Measurements from ENCODE around the gene CKLF.
"Not testable (repeated sequence)": the region's sequence is repeated elsewhere in the genome, so short reads cannot be mapped to it uniquely, and the experiment has no call there.

CKLF gene

GRCh38 chr16:66563574-66564334 lies 11.4 kb downstream of the CKLF start:
- no peak overlapping the region for H3K9ac ChIP-seq (ENCODE audit: low read length)
- H3K4me1 ChIP-seq (ENCODE audit: insufficient read depth, low read length) = no peaks in the 10 kb centered on the region
- no peak overlapping the region for H3K4me3 ChIP-seq (ENCODE audit: low read depth in 1 of 2, low read length in 2 of 2)
- H3K27me3 ChIP-seq (ENCODE audit: control insufficient read depth in 1 of 2, insufficient read depth in 2 of 2, low read length in 2 of 2) = no peaks in the 10 kb centered on the region
- no peaks in the 10 kb centered on the region for H3K9me3 ChIP-seq (ENCODE audit: low read length)
- no peak overlapping the region for H3K27ac ChIP-seq (ENCODE audit: low read depth, low read length)
- H3K36me3 ChIP-seq (ENCODE audit: insufficient read depth, low read length) = peaks cover 12% of the 10 kb centered on the region

DNA sequence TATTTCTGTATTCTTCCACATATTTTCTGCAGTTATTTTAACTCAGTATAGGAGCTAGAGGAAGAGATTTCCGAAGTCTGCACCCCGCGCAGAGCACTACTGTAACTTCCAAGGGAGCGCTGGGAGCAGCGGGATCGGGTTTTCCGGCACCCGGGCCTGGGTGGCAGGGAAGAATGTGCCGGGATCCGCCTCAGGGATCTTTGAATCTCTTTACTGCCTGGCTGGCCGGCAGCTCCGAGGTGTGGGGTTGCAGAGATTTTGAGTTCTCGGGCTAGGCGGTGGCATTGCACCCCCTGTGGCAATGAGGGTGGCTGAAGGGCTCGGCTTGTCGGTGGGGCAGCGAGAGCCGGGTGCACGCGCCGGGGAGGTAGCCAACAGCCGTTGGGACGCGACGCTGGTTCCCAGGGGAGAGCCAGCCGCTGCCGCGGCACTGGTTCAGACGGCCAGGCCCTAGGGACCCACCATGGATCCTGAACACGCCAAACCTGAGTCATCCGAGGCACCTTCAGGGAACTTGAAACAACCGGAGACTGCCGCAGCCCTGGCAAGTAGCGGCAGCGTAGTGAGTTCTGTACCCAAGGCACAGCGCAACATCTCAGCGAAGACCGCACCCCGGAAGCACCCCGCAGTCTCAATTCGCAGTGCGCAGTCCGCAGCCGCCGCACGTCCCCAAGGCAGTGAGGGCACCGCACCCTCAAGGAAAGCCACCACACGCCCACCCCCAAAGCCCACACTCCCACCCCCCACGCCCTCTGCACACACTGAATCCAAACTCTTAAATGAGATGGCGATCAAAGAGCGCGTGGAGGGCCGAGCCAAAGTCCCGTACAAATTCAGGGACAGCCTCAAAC lies 13.9 kb downstream of the CKLF start, which contains the start of gene CMTM1:
Gene CMTM1 (plus strand): TSS at position 389 of the 851 bp plus-strand sequence. CDS start 75 bp downstream, at position 464.
- no peak within 1 kb of the TSS for H3K4me3 ChIP-seq (ENCODE audit: low read depth in 1 of 2, low read length in 2 of 2)
- no peaks in the 10 kb centered on the region for H3K9me3 ChIP-seq (ENCODE audit: low read length)
- H3K36me3 ChIP-seq (ENCODE audit: insufficient read depth, low read length) = peaks cover 4% of the 10 kb centered on the region
- no peak within 1 kb of the TSS for H3K9ac ChIP-seq (ENCODE audit: low read length)
- no peaks in the 10 kb centered on the region for H3K4me1 ChIP-seq (ENCODE audit: insufficient read depth, low read length)
- H3K27me3 ChIP-seq (ENCODE audit: control insufficient read depth in 1 of 2, insufficient read depth in 2 of 2, low read length in 2 of 2) = no peaks in the 10 kb centered on the region
- no peak within 1 kb of the TSS for H3K27ac ChIP-seq (ENCODE audit: low read depth, low read length)

DNA sequence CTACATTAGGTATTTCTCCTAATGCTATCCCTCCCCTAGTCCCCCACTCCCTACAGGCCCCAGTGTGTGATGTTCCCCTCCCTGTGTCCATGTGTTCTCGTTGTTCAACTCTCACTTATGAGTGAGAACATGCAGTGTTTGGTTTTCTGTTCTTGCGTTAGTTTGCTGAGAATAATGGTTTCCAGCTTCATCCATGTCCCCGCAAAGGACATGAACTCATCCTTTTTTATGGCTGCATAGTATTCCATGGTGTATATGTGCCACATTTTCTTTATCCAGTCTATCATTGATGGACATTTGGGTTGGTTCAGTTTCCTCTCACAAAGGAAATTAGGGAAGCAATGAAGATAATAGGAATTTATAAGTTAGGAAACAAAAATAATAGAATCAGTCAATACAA lies 14.9 kb downstream of the CKLF start:
- H3K36me3 ChIP-seq (ENCODE audit: insufficient read depth, low read length) = not testable (repeated sequence)

DNA sequence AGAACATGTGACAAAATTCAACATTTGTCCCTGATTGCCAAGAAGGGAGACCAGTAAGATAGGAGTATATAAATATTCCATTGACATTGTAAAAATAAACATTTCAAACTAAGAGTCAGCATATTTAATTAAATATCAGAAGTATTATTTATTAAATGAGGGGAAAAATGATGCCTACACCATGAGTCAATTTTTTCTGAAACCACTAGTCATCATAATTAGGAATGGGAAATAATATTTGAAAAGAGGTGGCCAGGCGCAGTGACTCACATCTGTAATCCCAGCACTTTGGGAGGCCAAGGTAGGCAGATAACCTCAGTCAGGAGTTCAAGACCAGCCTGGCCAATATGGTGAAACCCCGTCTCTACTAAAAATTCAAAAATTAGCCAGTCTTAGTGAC lies 16.0 kb downstream of the CKLF start:
- no peak overlapping the region for H3K4me3 ChIP-seq (ENCODE audit: low read depth in 1 of 2, low read length in 2 of 2)
- no peaks in the 10 kb centered on the region for H3K4me1 ChIP-seq (ENCODE audit: insufficient read depth, low read length)
- H3K9ac ChIP-seq (ENCODE audit: low read length) = no peak overlapping the region
- H3K27ac ChIP-seq (ENCODE audit: low read depth, low read length) = no peak overlapping the region
- no peaks in the 10 kb centered on the region for H3K27me3 ChIP-seq (ENCODE audit: control insufficient read depth in 1 of 2, insufficient read depth in 2 of 2, low read length in 2 of 2)
- H3K9me3 ChIP-seq (ENCODE audit: low read length) = no peaks in the 10 kb centered on the region
- no peaks in the 10 kb centered on the region for H3K36me3 ChIP-seq (ENCODE audit: insufficient read depth, low read length)

More for the DNA sequence above, 14.9 kb downstream of the CKLF start:
- H3K9ac ChIP-seq (ENCODE audit: low read length); H3K4me3 ChIP-seq (ENCODE audit: low read depth in 1 of 2, low read length in 2 of 2); H3K27me3 ChIP-seq (ENCODE audit: control insufficient read depth in 1 of 2, insufficient read depth in 2 of 2, low read length in 2 of 2); H3K9me3 ChIP-seq (ENCODE audit: low read length); H3K27ac ChIP-seq (ENCODE audit: low read depth, low read length); H3K4me1 ChIP-seq (ENCODE audit: insufficient read depth, low read length): not testable (repeated sequence)

- Histone ChIP-seq H3K9me3 (ENCODE audit: low read length) (no peaks in the 10 kb centered on the region), H3K4me3 (ENCODE audit: low read depth in 1 of 2, low read length in 2 of 2) (no peak overlapping the region), H3K27ac (ENCODE audit: low read depth, low read length) (no peak overlapping the region), H3K36me3 (ENCODE audit: insufficient read depth, low read length) (no peaks in the 10 kb centered on the region), H3K9ac (ENCODE audit: low read length) (no peak overlapping the region), H3K27me3 (ENCODE audit: control insufficient read depth in 1 of 2, insufficient read depth in 2 of 2, low read length in 2 of 2) (no peaks in the 10 kb centered on the region), H3K4me1 (ENCODE audit: insufficient read depth, low read length) (no peaks in the 10 kb centered on the region)
These were observed 16.8 kb downstream of the CKLF start for GRCh38 chr16:66569131-66569530.

- H3K4me3 ChIP-seq (ENCODE audit: low read depth in 1 of 2, low read length in 2 of 2) = no peak overlapping the region
- H3K9ac ChIP-seq (ENCODE audit: low read length) = no peak overlapping the region
- no peaks in the 10 kb centered on the region for H3K36me3 ChIP-seq (ENCODE audit: insufficient read depth, low read length)
- no peaks in the 10 kb centered on the region for H3K9me3 ChIP-seq (ENCODE audit: low read length)
- H3K27ac ChIP-seq (ENCODE audit: low read depth, low read length) = no peak overlapping the region
- H3K4me1 ChIP-seq (ENCODE audit: insufficient read depth, low read length) = no peaks in the 10 kb centered on the region
- H3K27me3 ChIP-seq (ENCODE audit: control insufficient read depth in 1 of 2, insufficient read depth in 2 of 2, low read length in 2 of 2) = no peaks in the 10 kb centered on the region
These were observed 17.5 kb downstream of the CKLF start for GRCh38 chr16:66569827-66570405.

DNA sequence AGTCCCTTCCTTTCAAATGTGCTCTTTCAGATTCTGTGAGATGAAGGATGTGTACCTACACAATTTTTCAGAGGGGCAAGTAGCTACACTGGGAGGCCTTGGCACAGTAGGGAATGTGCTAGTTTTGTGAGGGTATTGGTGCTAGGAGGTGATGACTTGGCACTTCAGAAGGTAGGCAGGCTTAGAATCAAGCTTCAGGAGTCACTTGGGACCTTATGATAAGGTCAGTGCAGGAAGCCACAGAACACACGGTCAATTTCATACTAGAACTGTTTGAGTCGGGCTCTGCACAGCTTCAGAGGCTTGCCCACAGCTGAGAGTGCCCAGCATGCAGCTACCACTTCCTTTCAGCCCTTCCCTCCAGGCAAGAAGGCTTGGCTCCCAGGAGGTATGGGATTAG lies 20.0 kb downstream of the CKLF start:
- no peaks in the 10 kb centered on the region for H3K4me1 ChIP-seq (ENCODE audit: insufficient read depth, low read length)
- peaks cover 0 to under 1% of the 10 kb centered on the region in 2 donors for H3K27me3 ChIP-seq (ENCODE audit: control insufficient read depth in 1 of 2, insufficient read depth in 2 of 2, low read length in 2 of 2)
- no peak overlapping the region for H3K4me3 ChIP-seq (ENCODE audit: low read depth in 1 of 2, low read length in 2 of 2)
- H3K9me3 ChIP-seq (ENCODE audit: low read length) = no peaks in the 10 kb centered on the region
- H3K27ac ChIP-seq (ENCODE audit: low read depth, low read length) = no peak overlapping the region
- no peak overlapping the region for H3K9ac ChIP-seq (ENCODE audit: low read length)
- no peaks in the 10 kb centered on the region for H3K36me3 ChIP-seq (ENCODE audit: insufficient read depth, low read length)

- no peaks in the 10 kb centered on the region for H3K36me3 ChIP-seq (ENCODE audit: insufficient read depth, low read length)
- H3K4me3 ChIP-seq (ENCODE audit: low read depth in 1 of 2, low read length in 2 of 2) = no peak overlapping the region
- peaks cover 11% of the 10 kb centered on the region for H3K4me1 ChIP-seq (ENCODE audit: insufficient read depth, low read length)
- no peak overlapping the region for H3K27ac ChIP-seq (ENCODE audit: low read depth, low read length)
- peaks cover 15 to 18% of the 10 kb centered on the region in 2 donors for H3K27me3 ChIP-seq (ENCODE audit: control insufficient read depth in 1 of 2, insufficient read depth in 2 of 2, low read length in 2 of 2)
- no peak overlapping the region for H3K9ac ChIP-seq (ENCODE audit: low read length)
- no peaks in the 10 kb centered on the region for H3K9me3 ChIP-seq (ENCODE audit: low read length)
These were observed 21.7 kb downstream of the CKLF start for GRCh38 chr16:66574081-66574480.

DNA sequence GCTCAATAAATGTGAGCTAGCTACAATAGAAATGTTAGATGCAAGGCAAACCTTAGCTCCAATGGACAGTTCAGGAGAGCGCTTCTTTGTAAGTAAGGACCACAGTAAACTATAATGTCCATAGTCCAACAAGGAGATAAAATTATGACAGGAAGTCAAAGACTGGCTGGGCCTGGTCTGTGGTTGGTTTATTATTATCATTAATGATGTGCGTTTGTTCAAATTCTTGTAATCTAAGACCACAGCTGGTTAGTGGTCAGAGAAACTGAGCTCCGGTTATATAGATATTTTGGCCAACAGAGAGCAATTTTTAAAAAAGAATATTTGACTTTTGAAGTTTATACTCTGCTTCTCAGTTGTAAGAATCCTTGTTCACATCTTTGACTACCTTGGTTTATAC lies 22.2 kb downstream of the CKLF start:
- Histone ChIP-seq H3K9me3 (ENCODE audit: low read length) (no peaks in the 10 kb centered on the region), H3K27me3 (ENCODE audit: control insufficient read depth in 1 of 2, insufficient read depth in 2 of 2, low read length in 2 of 2) (peaks cover 18 to 21% of the 10 kb centered on the region in 2 donors), H3K36me3 (ENCODE audit: insufficient read depth, low read length) (no peaks in the 10 kb centered on the region), H3K4me3 (ENCODE audit: low read depth in 1 of 2, low read length in 2 of 2) (no peak overlapping the region), H3K9ac (ENCODE audit: low read length) (no peak overlapping the region), H3K27ac (ENCODE audit: low read depth, low read length) (no peak overlapping the region), H3K4me1 (ENCODE audit: insufficient read depth, low read length) (peaks cover 11% of the 10 kb centered on the region)

GRCh38 chr16:66575060-66575459 lies 22.7 kb downstream of the CKLF start:
- no peak overlapping the region for H3K9ac ChIP-seq (ENCODE audit: low read length)
- H3K4me1 ChIP-seq (ENCODE audit: insufficient read depth, low read length) = peaks cover 11% of the 10 kb centered on the region
- H3K9me3 ChIP-seq (ENCODE audit: low read length) = no peaks in the 10 kb centered on the region
- H3K27ac ChIP-seq (ENCODE audit: low read depth, low read length) = no peak overlapping the region
- H3K36me3 ChIP-seq (ENCODE audit: insufficient read depth, low read length) = no peaks in the 10 kb centered on the region
- no peak overlapping the region for H3K4me3 ChIP-seq (ENCODE audit: low read depth in 1 of 2, low read length in 2 of 2)
- peaks cover 20 to 21% of the 10 kb centered on the region in 2 donors for H3K27me3 ChIP-seq (ENCODE audit: control insufficient read depth in 1 of 2, insufficient read depth in 2 of 2, low read length in 2 of 2)

- Histone ChIP-seq H3K27me3 (ENCODE audit: control insufficient read depth in 1 of 2, insufficient read depth in 2 of 2, low read length in 2 of 2) (peaks cover 21 to 23% of the 10 kb centered on the region in 2 donors), H3K9ac (ENCODE audit: low read length) (no peak overlapping the region), H3K4me1 (ENCODE audit: insufficient read depth, low read length) (peaks cover 11% of the 10 kb centered on the region), H3K36me3 (ENCODE audit: insufficient read depth, low read length) (no peaks in the 10 kb centered on the region), H3K27ac (ENCODE audit: low read depth, low read length) (no peak overlapping the region), H3K4me3 (ENCODE audit: low read depth in 1 of 2, low read length in 2 of 2) (no peak overlapping the region), H3K9me3 (ENCODE audit: low read length) (no peaks in the 10 kb centered on the region)
These were observed 23.9 kb downstream of the CKLF start for GRCh38 chr16:66576296-66576695.
